Right lobe of liver (tissue), 4 donors: ENCODE results near the gene HBG2.

Source experiments
- CTCF ChIP-seq, 4 donors: fragments of 200-600 bp in 3 of 4; fragments of 450-650 bp in 1 of 4; IDR thresholded peaks; one replicate each; pipeline versions ENCODE4 v1.5.1 to v1.8.0; 2016 to 2022; ENCODE audit warnings: antibody characterized with exemption in 4 of 4, mild to moderate bottlenecking in 2 of 4
- POLR2A ChIP-seq: fragments of 450-650 bp; IDR thresholded peaks from one replicate; pipeline ENCODE4 v1.6.1; 2017; ENCODE audit warnings: antibody characterized with exemption, mild to moderate bottlenecking
- donor health status: DM: no; HTN: no; CAD: no.
- donor health status: DM: no; HTN: no; CAD: no.
- donor health status: DM: no; HTN: yes; CAD: no.

GRCh38 chr11:5291207-5291838, 36.7 kb upstream of the HBG2 start:
- TF ChIP-seq CTCF (IDR thresholded peaks at IDR 0.05) (peak; percentile 13 to 39 (median 29)), POLR2A (no peak)
